ENCODE data around the gene RHOT2. TPM values are rescaled to one million over a fixed set of nuclear protein-coding genes. Genes with fewer than 3 reads are reported as not detected.

The RHOT2 gene
- total RNA-seq, 1 donor from 2014 or later, result 90.3 TPM

GRCh38 chr16:648781-649589 is 18.9 kb upstream of the RHOT2 start, which contains the start of gene WDR90:
WDR90 (plus strand) TSS chr16:649365; CDS start chr16:649417, 52 bp downstream.
- intact Hi-C loops (cut with micrococcal nuclease), result no loop called here
- TF ChIP-seq CTCF (IDR thresholded peaks at IDR 0.05; ENCODE audit: borderline replicate concordance), result no peak
- peak within 1 kb of the TSS; percentile 87 for H3K4me3 ChIP-seq

GRCh38 chr16:649631-650030 is 18.3 kb upstream of the RHOT2 start:
- no peaks in the 10 kb centered on the region for H3K36me3 ChIP-seq
- H3K27me3 ChIP-seq (ENCODE audit: low read depth), result no peaks in the 10 kb centered on the region
- intact Hi-C loops (cut with micrococcal nuclease), result no loop called here
- TF ChIP-seq CTCF (IDR thresholded peaks at IDR 0.05; ENCODE audit: borderline replicate concordance), result no peak
- peak overlapping the region; percentile 97 for H3K27ac ChIP-seq (replicated peaks)
- peaks cover 57% of the 10 kb centered on the region for H3K4me1 ChIP-seq
- H3K9me3 ChIP-seq (replicated peaks), result no peaks in the 10 kb centered on the region
- H3K4me3 ChIP-seq, result peak overlapping the region; percentile 87
- DNase-seq, result no peak

More at GRCh38 chr16:648781-649589, 18.9 kb upstream of the RHOT2 start, which contains the start of gene WDR90:
- Histone ChIP-seq H3K36me3 (no peaks in the 10 kb centered on the region), H3K27ac (replicated peaks) (peak within 1 kb of the TSS; percentile 97), H3K4me1 (peaks cover 64% of the 10 kb centered on the region), H3K9me3 (replicated peaks) (no peaks in the 10 kb centered on the region), H3K27me3 (ENCODE audit: low read depth) (no peaks in the 10 kb centered on the region)
- DNase-seq, result peak; percentile 95

- Histone ChIP-seq H3K9me3 (replicated peaks) (no peaks in the 10 kb centered on the region), H3K27ac (replicated peaks) (no peak overlapping the region), H3K36me3 (no peaks in the 10 kb centered on the region), H3K4me3 (no peak overlapping the region), H3K4me1 (peaks cover 35% of the 10 kb centered on the region), H3K27me3 (ENCODE audit: low read depth) (no peaks in the 10 kb centered on the region)
- DNase-seq, result no peak
- no peak for TF ChIP-seq CTCF (IDR thresholded peaks at IDR 0.05; ENCODE audit: borderline replicate concordance)
- intact Hi-C loops (cut with micrococcal nuclease), result no loop called here
Measured at GRCh38 chr16:651844-652243, 16.1 kb upstream of the RHOT2 start.

- peaks cover 27% of the 10 kb centered on the region for H3K4me1 ChIP-seq
- no peak for TF ChIP-seq CTCF (IDR thresholded peaks at IDR 0.05; ENCODE audit: borderline replicate concordance)
- H3K9me3 ChIP-seq (replicated peaks), result no peaks in the 10 kb centered on the region
- H3K27me3 ChIP-seq (ENCODE audit: low read depth), result no peaks in the 10 kb centered on the region
- H3K27ac ChIP-seq (replicated peaks), result no peak overlapping the region
- DNase-seq, result no peak
- H3K36me3 ChIP-seq, result no peaks in the 10 kb centered on the region
- intact Hi-C loops (cut with micrococcal nuclease), result no loop called here
- H3K4me3 ChIP-seq, result no peak overlapping the region
Measured at GRCh38 chr16:652454-653305, 15.3 kb upstream of the RHOT2 start.

GRCh38 chr16:654034-654433 is 13.9 kb upstream of the RHOT2 start:
- intact Hi-C loops (cut with micrococcal nuclease), result no loop called here
- Histone ChIP-seq H3K36me3 (no peaks in the 10 kb centered on the region), H3K27ac (replicated peaks) (no peak overlapping the region), H3K4me3 (no peak overlapping the region), H3K9me3 (replicated peaks) (no peaks in the 10 kb centered on the region), H3K27me3 (ENCODE audit: low read depth) (no peaks in the 10 kb centered on the region), H3K4me1 (peaks cover 13% of the 10 kb centered on the region)
- DNase-seq, result no peak
- TF ChIP-seq CTCF (IDR thresholded peaks at IDR 0.05; ENCODE audit: borderline replicate concordance), result no peak

Measured in left ventricle myocardium inferior (tissue), 1 donor.